SK-N-SH treated with all-trans-retinoic acid at 6 μM for 48 hours (cell line): ENCODE data around the gene QARS1.

ENCODE experiments used
- ATAC-seq: fragments of 200-7000 bp; cut with Tn5 transposase; 3 replicates; pipeline ENCODE4 v1.9.1; 2020; ENCODE audit warnings: mild to moderate bottlenecking, moderate library complexity
- ARNTL ChIP-seq: fragments of 450-650 bp; formaldehyde crosslinking; IDR thresholded peaks from 2 replicates; pipeline ENCODE4 v1.5.0; 2020; ENCODE audit warnings: low read depth, mild to moderate bottlenecking, moderate library complexity, borderline replicate concordance
- BACH2 ChIP-seq: fragments of 250-450 bp; sonication (Bioruptor Pico); IDR thresholded peaks from 2 replicates; pipeline ENCODE4 v1.9.0; 2021; ENCODE audit warnings: mild to moderate bottlenecking, borderline replicate concordance
- CSDC2 ChIP-seq: fragments of 250-450 bp; sonication (Bioruptor Pico); IDR thresholded peaks from 2 replicates; pipeline ENCODE4 v1.5.0; 2020; ENCODE audit warnings: mild to moderate bottlenecking, moderate library complexity
- CSRNP3 ChIP-seq: fragments of 250-450 bp; sonication (Bioruptor Pico); IDR thresholded peaks from 2 replicates; pipeline ENCODE4 v1.5.1; 2021; ENCODE audit warnings: mild to moderate bottlenecking, moderate library complexity
- ESRRG ChIP-seq: fragments of 250-450 bp; sonication (Bioruptor Pico); IDR thresholded peaks from 2 replicates; pipeline ENCODE4 v1.6.1; 2021; ENCODE audit warnings: mild to moderate bottlenecking
- GLIS3 ChIP-seq: fragments of 250-450 bp; sonication (Bioruptor Pico); IDR thresholded peaks from 2 replicates; pipeline ENCODE4 v1.5.0; 2020; ENCODE audit warnings: mild to moderate bottlenecking, moderate library complexity
- ISL1 ChIP-seq: fragments of 250-450 bp; sonication (Bioruptor Pico); IDR thresholded peaks from 2 replicates; pipeline ENCODE4 v2.1.2; 2022; ENCODE audit warnings: mild to moderate bottlenecking, moderate library complexity
- OSR1 ChIP-seq: fragments of 250-450 bp; sonication (Bioruptor Pico); IDR thresholded peaks from 2 replicates; pipeline ENCODE4 v1.8.0; 2022; ENCODE audit warnings: moderate library complexity, mild to moderate bottlenecking, inconsistent platforms
- PATZ1 ChIP-seq: fragments of 250-450 bp; sonication (Bioruptor Pico); IDR thresholded peaks from 2 replicates; pipeline ENCODE4 v1.8.0; 2020; ENCODE audit warnings: mild to moderate bottlenecking, moderate library complexity, borderline replicate concordance
- POU6F1 ChIP-seq: fragments of 250-450 bp; sonication (Bioruptor Pico); IDR thresholded peaks from 2 replicates; pipeline ENCODE4 v1.8.0; 2021; ENCODE audit warnings: low read depth, mild to moderate bottlenecking, moderate library complexity, borderline replicate concordance
- RARB ChIP-seq: fragments of 250-450 bp; sonication (Bioruptor Pico); IDR thresholded peaks from 2 replicates; pipeline ENCODE4 v1.8.0; 2021; ENCODE audit warnings: mild to moderate bottlenecking, moderate library complexity
- SNAI2 ChIP-seq: fragments of 250-450 bp; sonication (Bioruptor Pico); IDR thresholded peaks from 2 replicates; pipeline ENCODE4 v1.5.0; 2020; ENCODE audit warnings: mild to moderate bottlenecking, moderate library complexity
- TCF4 ChIP-seq: fragments of 250-450 bp; sonication (Bioruptor Pico); IDR thresholded peaks from 2 replicates; pipeline ENCODE4 v1.8.0; 2021; ENCODE audit warnings: mild to moderate bottlenecking, moderate library complexity, borderline replicate concordance
- TOX ChIP-seq: fragments of 250-450 bp; sonication (Bioruptor Pico); IDR thresholded peaks from 2 replicates; pipeline ENCODE4 v1.8.0; 2021; ENCODE audit warnings: mild to moderate bottlenecking, moderate library complexity, borderline replicate concordance
- TSHZ2 ChIP-seq: fragments of 250-450 bp; sonication (Bioruptor Pico); IDR thresholded peaks from 2 replicates; pipeline ENCODE4 v1.5.0; 2020; ENCODE audit warnings: mild to moderate bottlenecking, moderate library complexity
- ZC3H10 ChIP-seq: fragments of 250-450 bp; sonication (Bioruptor Pico); IDR thresholded peaks from 2 replicates; pipeline ENCODE4 v1.5.1; 2021; ENCODE audit warnings: mild to moderate bottlenecking, moderate library complexity
- ZFP3 ChIP-seq: fragments of 250-450 bp; sonication (Bioruptor Pico); IDR thresholded peaks from 2 replicates; pipeline ENCODE4 v1.5.0; 2020; ENCODE audit warnings: mild to moderate bottlenecking, moderate library complexity
- ZFP30 ChIP-seq: fragments of 450-650 bp; formaldehyde crosslinking; IDR thresholded peaks from 2 replicates; pipeline ENCODE4 v1.5.0; 2022; ENCODE audit warnings: mild to moderate bottlenecking, moderate library complexity
- ZNF565 ChIP-seq: fragments of 450-650 bp; formaldehyde crosslinking; conservative IDR thresholded peaks from 2 replicates; pipeline ENCODE4 v1.5.0; 2020; ENCODE audit warnings: low read depth, mild to moderate bottlenecking, moderate library complexity
- ZNF70 ChIP-seq: fragments of 450-650 bp; formaldehyde crosslinking; IDR thresholded peaks from 2 replicates; pipeline ENCODE4 v1.5.0; 2020; ENCODE audit warnings: mild to moderate bottlenecking, moderate library complexity
- ZNF8 ChIP-seq: fragments of 450-650 bp; formaldehyde crosslinking; IDR thresholded peaks from 2 replicates; pipeline ENCODE4 v1.5.0; 2020; ENCODE audit warnings: mild to moderate bottlenecking, moderate library complexity

The QARS1 gene

GRCh38 chr3:49132073-49132436 is 27.5 kb upstream of the QARS1 start:
- TF ChIP-seq TOX (CRISPR knock-in tag) (no peak), ZNF70 (no peak), ESRRG (no peak), SNAI2 (no peak), ZNF8 (no peak), CSRNP3 (no peak), ISL1 (CRISPR knock-in tag) (no peak), TCF4 (CRISPR knock-in tag) (no peak), ARNTL (CRISPR knock-in tag) (no peak), PATZ1 (CRISPR knock-in tag) (no peak), ZFP3 (no peak), BACH2 (no peak), POU6F1 (CRISPR knock-in tag) (no peak), CSDC2 (CRISPR knock-in tag) (no peak), ZC3H10 (no peak)
- ATAC-seq = no peak

GRCh38 chr3:49131576-49131975 is 27.0 kb upstream of the QARS1 start:
- ATAC-seq = no peak
- no peak for TF ChIP-seq PATZ1 (CRISPR knock-in tag)
- TF ChIP-seq BACH2 = no peak
- no peak for TF ChIP-seq CSDC2 (CRISPR knock-in tag)
- TF ChIP-seq TOX (CRISPR knock-in tag) = no peak
- no peak for TF ChIP-seq ARNTL (CRISPR knock-in tag)
- no peak for TF ChIP-seq SNAI2
- TF ChIP-seq ZC3H10 = no peak
- no peak for TF ChIP-seq ZNF70
- TF ChIP-seq ZNF565 (CRISPR knock-in tag) = no peak
- TF ChIP-seq ESRRG = no peak
- TF ChIP-seq ISL1 (CRISPR knock-in tag) = no peak
- TF ChIP-seq POU6F1 (CRISPR knock-in tag) = no peak
- no peak for TF ChIP-seq OSR1
- TF ChIP-seq ZFP3 = no peak
- no peak for TF ChIP-seq RARB
- no peak for TF ChIP-seq TSHZ2
- no peak for TF ChIP-seq CSRNP3
- no peak for TF ChIP-seq GLIS3
- no peak for TF ChIP-seq ZFP30
